Adrenal gland (tissue), 12 donors: ENCODE data around the gene KCTD1. TPM values are rescaled to one million over a fixed set of nuclear protein-coding genes. Genes with fewer than 3 reads are reported as not detected.
A peak's percentile ranks its signal among the peaks of the same experiment; 100 is the strongest.

ENCODE experiments used
- DNase-seq, 7 donors: peaks; one replicate each; pipeline ENCODE4 v3.0.0-alpha.2; 2019 to 2020
- H3K27ac ChIP-seq, 5 donors: fragments of 200-600 bp; sonication (generic) in 4 of 5; 1 replicate in 3 of 5; 2 replicates in 2 of 5; pipeline versions ENCODE4 v1.5.1 to v1.8.0; 2016 to 2020; ENCODE audit warnings: mild to moderate bottlenecking in 1 of 5
- H3K27me3 ChIP-seq: fragments of 200-600 bp; 2 replicates; pipeline ENCODE4 v1.8.0; 2021
- H3K36me3 ChIP-seq, 2 donors: fragments of 200-600 bp; replicated peaks in 1 of 2; 1 replicate in 1 of 2; 2 replicates in 1 of 2; pipeline versions ENCODE4 v1.5.1 to v1.8.0; 2018 to 2022
- H3K4me1 ChIP-seq, 2 donors: fragments of 200-600 bp; replicated peaks in 1 of 2; 1 replicate in 1 of 2; 2 replicates in 1 of 2; pipeline versions ENCODE4 v1.5.1 to v1.8.0; 2018 to 2021
- H3K4me3 ChIP-seq, 4 donors: fragments of 200-600 bp; sonication (generic) in 3 of 4; one replicate each; pipeline ENCODE4 v1.5.1; 2016 to 2018
- H3K9me3 ChIP-seq, 3 donors: fragments of 200-600 bp; sonication (generic) in 1 of 3; replicated peaks in 1 of 3; 1 replicate in 2 of 3; 2 replicates in 1 of 3; pipeline versions ENCODE4 v1.5.1 to v1.8.0; 2016 to 2021
- CTCF ChIP-seq, 6 experiments: fragments of 450-650 bp in 4 of 6; fragments of 200-600 bp in 2 of 6; sonication (generic) in 1 of 6; IDR thresholded peaks; 1 replicate in 5 of 6; 2 replicates in 1 of 6; pipeline versions ENCODE4 v1.5.1 to v1.8.0; 2016 to 2021; ENCODE audit warnings: antibody characterized with exemption in 6 of 6, mild to moderate bottlenecking in 2 of 6, moderate library complexity in 1 of 6
- POLR2A ChIP-seq, 2 donors: fragments of 450-650 bp; IDR thresholded peaks; one replicate each; pipeline ENCODE4 v1.6.1; 2017; ENCODE audit warnings: antibody characterized with exemption in 2 of 2, mild to moderate bottlenecking in 2 of 2, moderate library complexity in 1 of 2
- WGBS, 4 donors: extraction: QIAGEN DNeasy Blood & Tissue Kit in 2 of 4; methylation state at CpG; one replicate each; pipeline versions ENCODE4 v1.1.5 to v1.1.7; 2013 to 2017; 5-methylcytosine and 5-hydroxymethylcytosine counted together
- intact Hi-C, 2 donors: fragments of 100-400 bp; cut with DNase I; formaldehyde crosslinking; loops; one replicate each; pipeline versions ENCODE4 v1.14.1 to v1.15.0; 2022 to 2023
- polyA plus RNA-seq, 3 donors: library from polyadenylated mRNA; stranded (reverse); fragments of 200-250 nt in 2 of 3; fragments of 350-450 nt in 1 of 3; fragmentation: Illumina TruSeq in 1 of 3; extraction: RNeasy Lipid Tissue Mini Kit (QIAGEN cat#74804) in 1 of 3; gene quantifications; one replicate each; pipeline ENCODE4 v1.2.3, GENCODE V29; 2013 to 2014
- total RNA-seq, 9 donors: library from RNA; depleted of rRNA in 4 of 9; stranded (reverse); fragments of >200 nt in 4 of 9; fragments of 120-200 nt in 1 of 9; fragmentation: NEBNext Ultra II Directional in 1 of 9; extraction: Animal tissue kit (Norgen Biotek cat#: 25700) in 1 of 9; gene quantifications; one replicate each; pipeline versions ENCODE4 v1.1.0 to v1.2.4, GENCODE V29; 2013 to 2023
- donor health status: healthy with polysubstance abuse.
- donor health status: Bipolar disorder and iron deficiency.
- donor health status: DM: yes; HTN: yes; CAD: no.
- donor health status: DM: no; HTN: no; CAD: no.
- donor health status: DM: no; HTN: no; CAD: no.
- donor health status: DM: yes; HTN: yes; CAD: no.

Gene KCTD1
- total and polyA plus RNA-seq, 12 donors, result 9.8 to 44.8 (median 30.8) TPM

- Histone ChIP-seq H3K4me1 (no peaks in the 10 kb centered on the region), H3K27me3 (no peaks in the 10 kb centered on the region), H3K4me3 (no peak overlapping the region), H3K36me3 (no peaks in the 10 kb centered on the region), H3K9me3 (no peaks in the 10 kb centered on the region), H3K27ac (no peak overlapping the region)
- no peak for DNase-seq
- WGBS, 4 donors, result 91 to 96% (median 94%) methylated on average over 9 of the region's 9 CpGs
- intact Hi-C loops, result no loop called here
- TF ChIP-seq CTCF (IDR thresholded peaks at IDR 0.05) (no peak), POLR2A (IDR thresholded peaks at IDR 0.05) (no peak)
Measured at GRCh38 chr18:26471826-26472225, 76.5 kb downstream of the KCTD1 start.

GRCh38 chr18:26471027-26471426, 77.3 kb downstream of the KCTD1 start:
- TF ChIP-seq CTCF (IDR thresholded peaks at IDR 0.05) (no peak), POLR2A (IDR thresholded peaks at IDR 0.05) (no peak)
- 79 to 85% (median 82%) methylated on average over 9 of the region's 9 CpGs for WGBS, 4 donors
- no peaks in the 10 kb centered on the region for H3K27me3 ChIP-seq
- no peaks in the 10 kb centered on the region for H3K36me3 ChIP-seq
- no peaks in the 10 kb centered on the region for H3K9me3 ChIP-seq
- H3K4me1 ChIP-seq, result no peaks in the 10 kb centered on the region
- intact Hi-C loops, result no loop called here
- no peak overlapping the region for H3K4me3 ChIP-seq
- no peak overlapping the region for H3K27ac ChIP-seq
- DNase-seq, result no peak

- H3K36me3 ChIP-seq, result no peaks in the 10 kb centered on the region
- 82 to 85% (median 84%) methylated on average over 10 of the region's 10 CpGs for WGBS, 4 donors
- no peak for TF ChIP-seq CTCF (IDR thresholded peaks at IDR 0.05)
- TF ChIP-seq POLR2A (IDR thresholded peaks at IDR 0.05), result no peak
- H3K4me1 ChIP-seq, result no peaks in the 10 kb centered on the region
- no peak for DNase-seq
- no peak overlapping the region for H3K27ac ChIP-seq
- H3K4me3 ChIP-seq, result no peak overlapping the region
- H3K9me3 ChIP-seq, result no peaks in the 10 kb centered on the region
- no peaks in the 10 kb centered on the region for H3K27me3 ChIP-seq
- intact Hi-C loops, result no loop called here
Measured at GRCh38 chr18:26470011-26470637, 78.2 kb downstream of the KCTD1 start.

GRCh38 chr18:26468931-26469340, 79.4 kb downstream of the KCTD1 start:
- intact Hi-C loops, result no loop called here
- DNase-seq, result peak in 1 of 7 donors; percentile 14
- TF ChIP-seq POLR2A (IDR thresholded peaks at IDR 0.05) (no peak), CTCF (IDR thresholded peaks at IDR 0.05) (peak; percentile 17 to 52 (median 36))
- 80 to 83% (median 81%) methylated on average over 4 of the region's 4 CpGs for WGBS, 4 donors
- no peaks in the 10 kb centered on the region for H3K27me3 ChIP-seq
- H3K4me1 ChIP-seq, result no peaks in the 10 kb centered on the region
- no peak overlapping the region for H3K27ac ChIP-seq
- no peaks in the 10 kb centered on the region for H3K36me3 ChIP-seq
- H3K4me3 ChIP-seq, result no peak overlapping the region
- no peaks in the 10 kb centered on the region for H3K9me3 ChIP-seq
